Keratinocyte (primary cell): ENCODE results near the gene DPPA3. TPM values are rescaled to one million over a fixed set of nuclear protein-coding genes. Genes with fewer than 3 reads are reported as not detected.

Experiments
- DNase-seq: peaks from one replicate; pipeline ENCODE4 v3.0.0-alpha.2; 2011; ENCODE audit warnings: low read depth, missing footprints, low spot score
- FAIRE-seq: peaks from 2 replicates; lab custom pipeline; 2011; peaks lifted over from hg19 to GRCh38; lab: Jason Lieb, UNC
- H2AFZ ChIP-seq: 2 replicates; pipeline ENCODE4 v1.6.0; 2012; ENCODE audit warnings: low read length, control low read depth, inconsistent platforms; ENCODE audit not compliant: control insufficient read depth
- H3K27ac ChIP-seq: 2 replicates; pipeline ENCODE4 v1.5.1; 2011; ENCODE audit warnings: low read length; ENCODE audit not compliant: control insufficient read depth, insufficient read depth
- H3K27me3 ChIP-seq: 3 replicates; pipeline ENCODE4 v1.6.0; 2011; ENCODE audit warnings: low read length; ENCODE audit not compliant: control insufficient read depth, insufficient read depth; ENCODE audit errors: extremely low read depth
- H3K36me3 ChIP-seq, 2 experiments: 2 replicates in 1 of 2; 3 replicates in 1 of 2; pipeline ENCODE4 v1.5.1; 2011; ENCODE audit warnings: low read length in 2 of 2, mild to moderate bottlenecking in 1 of 2; ENCODE audit not compliant: control insufficient read depth in 2 of 2, insufficient read depth in 2 of 2; ENCODE audit errors: extremely low read depth in 1 of 2
- H3K4me1 ChIP-seq: 3 replicates; pipeline ENCODE4 v1.5.1; 2011; ENCODE audit warnings: low read length; ENCODE audit not compliant: control insufficient read depth, insufficient read depth; ENCODE audit errors: extremely low read depth
- H3K4me2 ChIP-seq: 3 replicates; pipeline ENCODE4 v1.6.0; 2011; ENCODE audit warnings: low read depth, low read length; ENCODE audit not compliant: control insufficient read depth, insufficient read depth; ENCODE audit errors: extremely low read depth
- H3K4me3 ChIP-seq, 3 experiments: fragments of 200-600 bp in 1 of 3; sonication (generic) in 1 of 3; 2 replicates in 2 of 3; 3 replicates in 1 of 3; pipeline ENCODE4 v1.5.1; 2011 to 2016; ENCODE audit warnings: low read length in 3 of 3, mild to moderate bottlenecking in 3 of 3, control low read depth in 2 of 3, inconsistent platforms in 1 of 3, low read depth in 1 of 3, mixed read lengths in 1 of 3, mixed run types in 1 of 3, moderate library complexity in 1 of 3; ENCODE audit not compliant: control insufficient read depth in 2 of 3, insufficient read depth in 2 of 3; ENCODE audit errors: extremely low read depth in 1 of 3
- H3K79me2 ChIP-seq: 2 replicates; pipeline ENCODE4 v1.6.0; 2012; ENCODE audit warnings: low read length; ENCODE audit not compliant: control insufficient read depth, insufficient read depth
- H3K9ac ChIP-seq: 3 replicates; pipeline ENCODE4 v1.6.0; 2011; ENCODE audit warnings: low read length; ENCODE audit not compliant: control insufficient read depth, insufficient read depth; ENCODE audit errors: extremely low read depth
- H3K9me1 ChIP-seq: 3 replicates; pipeline ENCODE4 v1.6.0; 2011; ENCODE audit warnings: low read length; ENCODE audit not compliant: control insufficient read depth, insufficient read depth; ENCODE audit errors: extremely low read depth
- H3K9me3 ChIP-seq: 2 replicates; pipeline ENCODE4 v1.5.1; 2012; ENCODE audit warnings: low read depth, low read length; ENCODE audit not compliant: control insufficient read depth
- H4K20me1 ChIP-seq: 3 replicates; pipeline ENCODE4 v1.6.0; 2011; ENCODE audit warnings: low read length; ENCODE audit not compliant: control insufficient read depth, insufficient read depth; ENCODE audit errors: extremely low read depth
- CTCF ChIP-seq, 3 experiments: IDR thresholded peaks in 1 of 3; conservative IDR thresholded peaks in 1 of 3; optimal IDR thresholded peaks in 1 of 3; 2 replicates in 2 of 3; 3 replicates in 1 of 3; pipeline versions ENCODE3 to v1.5.1; 2011; ENCODE audit warnings: low read length in 3 of 3, mild to moderate bottlenecking in 3 of 3, moderate library complexity in 2 of 3, control low read depth in 1 of 3, inconsistent platforms in 1 of 3; ENCODE audit not compliant: insufficient read depth in 2 of 3; ENCODE audit errors: extremely low read depth in 1 of 3
- EZH2 ChIP-seq: IDR thresholded peaks from one replicate; pipeline ENCODE4 v1.6.1; 2012; ENCODE audit warnings: inconsistent platforms, mild to moderate bottlenecking, low read length, moderate library complexity
- dilution Hi-C: fragments of 300-500 bp; cut with MboI; formaldehyde crosslinking; loops from one replicate; pipeline ENCODE4 v1.7.0; 2020; ENCODE audit warnings: low sequenced_read_pairs; ENCODE audit not compliant: extremely low pct_ligation_motif_present
- polyA minus RNA-seq, 3 experiments: library from RNA; depleted of rRNA, polyadenylated mRNA; stranded (reverse); fragments of >200 nt; gene quantifications; 1 replicate in 1 of 3; 2 replicates in 1 of 3; 3 replicates in 1 of 3; pipeline ENCODE4 v1.2.3, GENCODE V29; 2011
- polyA plus RNA-seq, 5 experiments: library from polyadenylated mRNA; depleted of rRNA in 3 of 5; stranded (reverse) in 3 of 5; stranded (forward) in 1 of 5; unstranded in 1 of 5; fragments of >200 nt; gene quantifications; 1 replicate in 1 of 5; 2 replicates in 3 of 5; 3 replicates in 1 of 5; pipeline versions ENCODE4 v1.2.1 to v1.2.3, GENCODE V29; 2011 to 2012; ENCODE audit warnings: missing spikeins in 2 of 5, low read depth in 1 of 5, low replicate concordance in 1 of 5

Gene DPPA3
- polyA plus RNA-seq: not detected in 3 replicates
- polyA plus RNA-seq (2011; ENCODE audit: low read depth): not detected
- not detected in 2 replicates for polyA plus RNA-seq (2011; cell fraction: cytosol; rRNA removed)
- not detected in 2 replicates for polyA plus RNA-seq (2011; cell fraction: nucleus; rRNA removed)
- not detected in 2 replicates for polyA plus RNA-seq (2012; ENCODE audit: low replicate concordance)
- polyA minus RNA-seq: not detected in 3 replicates
- polyA minus RNA-seq (2011; cell fraction: cytosol; rRNA and poly(A)+ RNA removed): not detected
- not detected in 2 replicates for polyA minus RNA-seq (2011; cell fraction: nucleus; rRNA and poly(A)+ RNA removed)

- no peak within 1 kb of the TSS for H3K4me3 ChIP-seq
- H4K20me1 ChIP-seq: no peaks in the 10 kb centered on the region
- dilution Hi-C loops: no loop called here
- H3K4me1 ChIP-seq: no peaks in the 10 kb centered on the region
- no peak within 1 kb of the TSS for H3K27ac ChIP-seq
- FAIRE-seq: no peak
- no peaks in the 10 kb centered on the region for H3K27me3 ChIP-seq
- H3K79me2 ChIP-seq: no peaks in the 10 kb centered on the region
- no peaks in the 10 kb centered on the region for H3K9me3 ChIP-seq
- H3K36me3 ChIP-seq: no peaks in the 10 kb centered on the region
- DNase-seq: no peak
- TF ChIP-seq CTCF (optimal IDR thresholded peaks at IDR 0.05 in 1 of 3, IDR thresholded peaks at IDR 0.05 in 1 of 3, conservative IDR thresholded peaks at IDR 0.05 in 1 of 3; ENCODE audit: extremely low read depth in 1 of 3, insufficient read depth in 2 of 3, low read length in 3 of 3) (no peak), EZH2 (no peak)
- H3K4me2 ChIP-seq: no peak within 1 kb of the TSS
- H3K9me1 ChIP-seq: no peaks in the 10 kb centered on the region
- H2AFZ ChIP-seq: no peak within 1 kb of the TSS
- H3K9ac ChIP-seq: no peak within 1 kb of the TSS
Observed at GRCh38 chr12:7711133-7711532, at the start of gene DPPA3. DPPA3 (plus strand) TSS chr12:7711433; CDS start chr12:7711571, 138 bp downstream.

- Histone ChIP-seq H3K9me1 (no peaks in the 10 kb centered on the region), H3K36me3 (no peaks in the 10 kb centered on the region), H4K20me1 (no peaks in the 10 kb centered on the region), H3K9ac (no peak overlapping the region), H3K4me3 (no peak overlapping the region), H3K9me3 (no peaks in the 10 kb centered on the region), H3K79me2 (no peaks in the 10 kb centered on the region), H3K27ac (no peak overlapping the region), H3K4me1 (no peaks in the 10 kb centered on the region), H2AFZ (no peak overlapping the region), H3K4me2 (no peak overlapping the region), H3K27me3 (no peaks in the 10 kb centered on the region)
- FAIRE-seq: no peak
- no peak for DNase-seq
- no peak for TF ChIP-seq CTCF (optimal IDR thresholded peaks at IDR 0.05 in 1 of 3, IDR thresholded peaks at IDR 0.05 in 1 of 3, conservative IDR thresholded peaks at IDR 0.05 in 1 of 3; ENCODE audit: extremely low read depth in 1 of 3, insufficient read depth in 2 of 3, low read length in 3 of 3)
- no peak for TF ChIP-seq EZH2
- dilution Hi-C loops: no loop called here
Observed at GRCh38 chr12:7661741-7662140, 49.5 kb upstream of the DPPA3 start.
